ENCODE results near the gene SLC5A6.

DNA sequence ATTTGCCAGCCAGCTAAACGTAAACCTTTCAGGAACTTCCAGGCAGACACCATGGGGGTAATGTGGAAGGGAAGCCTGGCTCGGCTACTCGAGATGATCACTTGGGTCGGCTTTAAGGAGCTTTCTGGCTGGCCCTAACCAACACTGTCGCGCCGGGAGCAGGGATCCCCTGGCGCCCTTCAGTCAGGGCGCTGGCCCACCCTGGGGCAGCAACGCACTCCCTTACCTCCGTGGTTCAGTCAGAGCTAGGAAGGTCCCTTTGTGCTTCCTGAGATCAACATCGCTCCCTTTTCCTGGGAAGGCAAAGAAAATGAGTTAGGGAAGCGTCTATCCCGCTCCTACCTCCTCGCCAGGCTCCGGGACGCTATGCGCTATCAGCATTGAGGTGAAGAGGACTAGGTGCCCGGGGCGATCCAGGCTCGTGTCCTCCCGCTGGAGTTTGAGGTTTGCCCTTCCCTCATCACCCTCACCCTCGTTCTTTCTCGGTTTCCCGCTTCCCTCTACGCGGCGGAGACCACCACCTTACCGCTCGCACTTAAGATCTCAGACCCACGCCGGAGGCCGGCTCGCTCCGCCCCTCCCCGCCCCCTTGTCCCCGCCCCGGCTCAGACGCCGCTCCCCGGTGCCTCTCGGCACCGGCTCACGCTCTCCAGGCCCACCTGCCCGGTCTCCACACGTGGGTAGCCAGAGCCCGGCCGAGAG is 676 bp downstream of the SLC5A6 start:
- TF ChIP-seq ELF4 (IDR thresholded peaks at IDR 0.05), result no peak
- TF ChIP-seq FOXA1 (IDR thresholded peaks at IDR 0.05), result no peak
- no peak for TF ChIP-seq FOXK2 (IDR thresholded peaks at IDR 0.05)
- TF ChIP-seq NFRKB (IDR thresholded peaks at IDR 0.05), result no peak
- TF ChIP-seq SUZ12 (IDR thresholded peaks at IDR 0.05), result no peak
- TF ChIP-seq FOXM1 (IDR thresholded peaks at IDR 0.05; ENCODE audit: borderline replicate concordance), result no peak
- TF ChIP-seq, protein P1, sequence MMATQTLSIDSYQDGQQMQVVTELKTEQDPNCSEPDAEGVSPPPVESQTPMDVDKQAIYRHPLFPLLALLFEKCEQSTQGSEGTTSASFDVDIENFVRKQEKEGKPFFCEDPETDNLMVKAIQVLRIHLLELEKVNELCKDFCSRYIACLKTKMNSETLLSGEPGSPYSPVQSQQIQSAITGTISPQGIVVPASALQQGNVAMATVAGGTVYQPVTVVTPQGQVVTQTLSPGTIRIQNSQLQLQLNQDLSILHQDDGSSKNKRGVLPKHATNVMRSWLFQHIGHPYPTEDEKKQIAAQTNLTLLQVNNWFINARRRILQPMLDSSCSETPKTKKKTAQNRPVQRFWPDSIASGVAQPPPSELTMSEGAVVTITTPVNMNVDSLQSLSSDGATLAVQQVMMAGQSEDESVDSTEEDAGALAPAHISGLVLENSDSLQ (IDR thresholded peaks at IDR 0.05), result no peak
- TF ChIP-seq ARNT (IDR thresholded peaks at IDR 0.05), result no peak
- TF ChIP-seq HDGF (IDR thresholded peaks at IDR 0.05; ENCODE audit: borderline replicate concordance), result no peak
- TF ChIP-seq LEF1 (IDR thresholded peaks at IDR 0.05; ENCODE audit: borderline replicate concordance), result no peak
- no peak for TF ChIP-seq BHLHE40 (IDR thresholded peaks at IDR 0.05; ENCODE audit: borderline replicate concordance)
- TF ChIP-seq SP1 (IDR thresholded peaks at IDR 0.05), result no peak
- TF ChIP-seq TARDBP (IDR thresholded peaks at IDR 0.05), result no peak

Measured in HEK293T (cell line).